Smooth muscle cell (in vitro differentiated cells): ENCODE data around the gene BAG5. TPM values are rescaled to one million over a fixed set of nuclear protein-coding genes. Genes with fewer than 3 reads are reported as not detected.
A peak's percentile ranks its signal among the peaks of the same experiment; 100 is the strongest.

Experiments
- DNase-seq: peaks from one replicate; lab custom pipeline; 2025; ENCODE audit not compliant: unreplicated experiment; lab: John Stamatoyannopoulos, UW
- H2AFZ ChIP-seq: fragments of 200-600 bp; sonication (generic); 2 replicates; pipeline ENCODE4 v1.6.0; 2016; ENCODE audit warnings: antibody characterized with exemption, low read depth, mild to moderate bottlenecking
- H3F3A ChIP-seq: fragments of 200-600 bp; sonication (generic); 2 replicates; pipeline ENCODE4 v1.6.0; 2017; ENCODE audit warnings: antibody characterized with exemption, low read depth
- H3K27ac ChIP-seq: fragments of 200-600 bp; sonication (generic); 2 replicates; pipeline ENCODE4 v1.5.1; 2016; ENCODE audit warnings: low read depth, mild to moderate bottlenecking
- H3K27me3 ChIP-seq: fragments of 200-600 bp; sonication (generic); 2 replicates; pipeline ENCODE4 v1.6.1; 2016; ENCODE audit warnings: low read depth, mild to moderate bottlenecking
- H3K36me3 ChIP-seq: fragments of 200-600 bp; sonication (generic); 2 replicates; pipeline ENCODE4 v1.5.1; 2016; ENCODE audit warnings: low read depth
- H3K4me1 ChIP-seq: fragments of 200-600 bp; sonication (generic); 2 replicates; pipeline ENCODE4 v1.5.1; 2016; ENCODE audit warnings: low read depth
- H3K4me2 ChIP-seq: fragments of 200-600 bp; sonication (generic); 2 replicates; pipeline ENCODE4 v1.6.0; 2016; ENCODE audit warnings: mild to moderate bottlenecking
- H3K4me3 ChIP-seq: fragments of 200-600 bp; sonication (generic); 2 replicates; pipeline ENCODE4 v1.5.1; 2016; ENCODE audit warnings: mild to moderate bottlenecking
- H3K79me2 ChIP-seq: fragments of 200-600 bp; sonication (generic); 2 replicates; pipeline ENCODE4 v1.6.0; 2016; ENCODE audit warnings: low read depth, mild to moderate bottlenecking
- H3K9ac ChIP-seq: fragments of 200-600 bp; sonication (generic); 2 replicates; pipeline ENCODE4 v1.6.0; 2016; ENCODE audit warnings: low read depth
- H3K9me3 ChIP-seq: fragments of 200-600 bp; sonication (generic); replicated peaks from 2 replicates; pipeline ENCODE4 v1.5.1; 2016; ENCODE audit warnings: low read depth
- H4K20me1 ChIP-seq: fragments of 200-600 bp; sonication (generic); 2 replicates; pipeline ENCODE4 v1.6.0; 2016; ENCODE audit warnings: low read depth
- WGBS: methylation state at CpG from one replicate; pipeline ENCODE4 v1.1.7; 2016; ENCODE audit warnings: low lambda C conversion rate; 5-methylcytosine and 5-hydroxymethylcytosine counted together
- polyA plus RNA-seq: library from polyadenylated mRNA; unstranded; fragments of >200 nt; fragmentation: Nextera tagmentation; extraction: Ambion mirVana; gene quantifications from 2 replicates; pipeline ENCODE4 v1.2.1, GENCODE V29; 2016
- total RNA-seq: library from RNA; depleted of rRNA; stranded (reverse); fragments of >200 nt; gene quantifications from 2 replicates; pipeline ENCODE4 v1.2.3, GENCODE V29; 2014
- TF ChIP-seq, protein P1 (sequence below): fragments of 200-600 bp; sonication (generic); IDR thresholded peaks from 2 replicates; pipeline ENCODE4 v1.5.1; 2017; ENCODE audit warnings: borderline replicate concordance, mild to moderate bottlenecking, antibody characterized with exemption; ENCODE audit not compliant: insufficient read depth, poor library complexity, severe bottlenecking

BAG5 gene
- total and polyA plus RNA-seq, 2 experiments from 2014 or later: 13.4 to 31.1 TPM

DNA sequence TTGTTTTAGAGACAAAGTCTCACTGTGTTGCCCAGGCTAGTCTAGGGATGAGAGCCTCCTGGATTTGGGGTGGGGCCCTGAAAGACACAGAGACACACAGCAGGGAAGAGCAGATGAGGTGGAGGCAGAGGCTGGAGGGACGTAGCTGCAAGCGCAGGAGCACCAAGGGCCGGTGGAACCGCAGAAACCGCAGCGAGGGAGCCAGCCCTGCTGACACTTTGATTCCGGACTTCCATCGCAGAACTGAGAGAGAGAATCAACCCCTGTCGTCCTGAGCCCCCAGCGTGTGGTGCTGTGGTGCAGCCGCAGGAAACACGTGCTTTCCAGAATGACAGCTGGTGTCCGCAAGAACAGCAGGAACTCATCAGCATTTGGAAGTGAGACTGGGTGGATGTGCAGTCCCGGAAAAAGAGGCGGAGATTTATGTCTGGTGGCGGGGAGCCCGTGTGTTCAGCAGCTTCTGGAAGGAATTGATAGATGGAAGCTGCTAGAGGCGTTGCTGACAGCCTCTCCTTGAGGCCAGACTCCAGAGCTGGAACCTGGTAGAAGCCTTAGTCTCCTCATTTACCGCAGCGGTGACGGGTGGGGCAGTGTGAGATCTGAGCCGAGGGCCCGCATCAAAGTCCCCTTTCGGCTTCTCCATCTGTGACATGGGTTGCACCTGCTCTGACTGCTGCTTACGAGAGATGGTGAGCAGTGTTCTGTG lies 44.7 kb upstream of the BAG5 start:
- no peaks in the 10 kb centered on the region for H3K36me3 ChIP-seq
- no peaks in the 10 kb centered on the region for H3F3A ChIP-seq
- H3K4me3 ChIP-seq: no peak overlapping the region
- no peaks in the 10 kb centered on the region for H3K79me2 ChIP-seq
- 37% methylated on average over 25 of the region's 25 CpGs for WGBS
- no peaks in the 10 kb centered on the region for H3K27me3 ChIP-seq
- H3K9ac ChIP-seq: no peak overlapping the region
- TF ChIP-seq, protein P1, sequence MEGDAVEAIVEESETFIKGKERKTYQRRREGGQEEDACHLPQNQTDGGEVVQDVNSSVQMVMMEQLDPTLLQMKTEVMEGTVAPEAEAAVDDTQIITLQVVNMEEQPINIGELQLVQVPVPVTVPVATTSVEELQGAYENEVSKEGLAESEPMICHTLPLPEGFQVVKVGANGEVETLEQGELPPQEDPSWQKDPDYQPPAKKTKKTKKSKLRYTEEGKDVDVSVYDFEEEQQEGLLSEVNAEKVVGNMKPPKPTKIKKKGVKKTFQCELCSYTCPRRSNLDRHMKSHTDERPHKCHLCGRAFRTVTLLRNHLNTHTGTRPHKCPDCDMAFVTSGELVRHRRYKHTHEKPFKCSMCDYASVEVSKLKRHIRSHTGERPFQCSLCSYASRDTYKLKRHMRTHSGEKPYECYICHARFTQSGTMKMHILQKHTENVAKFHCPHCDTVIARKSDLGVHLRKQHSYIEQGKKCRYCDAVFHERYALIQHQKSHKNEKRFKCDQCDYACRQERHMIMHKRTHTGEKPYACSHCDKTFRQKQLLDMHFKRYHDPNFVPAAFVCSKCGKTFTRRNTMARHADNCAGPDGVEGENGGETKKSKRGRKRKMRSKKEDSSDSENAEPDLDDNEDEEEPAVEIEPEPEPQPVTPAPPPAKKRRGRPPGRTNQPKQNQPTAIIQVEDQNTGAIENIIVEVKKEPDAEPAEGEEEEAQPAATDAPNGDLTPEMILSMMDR: no peak
- no peaks in the 10 kb centered on the region for H3K9me3 ChIP-seq
- no peaks in the 10 kb centered on the region for H3K4me1 ChIP-seq
- no peak overlapping the region for H3K27ac ChIP-seq
- no peak overlapping the region for H2AFZ ChIP-seq
- H3K4me2 ChIP-seq: peak overlapping the region; percentile 63
- no peak for DNase-seq
- no peaks in the 10 kb centered on the region for H4K20me1 ChIP-seq

- Histone ChIP-seq H3K27me3 (no peaks in the 10 kb centered on the region), H3K36me3 (no peaks in the 10 kb centered on the region), H3F3A (no peaks in the 10 kb centered on the region), H3K4me3 (no peak overlapping the region), H4K20me1 (no peaks in the 10 kb centered on the region), H3K9me3 (no peaks in the 10 kb centered on the region), H3K27ac (no peak overlapping the region), H3K4me2 (no peak overlapping the region), H3K9ac (no peak overlapping the region), H3K79me2 (no peaks in the 10 kb centered on the region), H2AFZ (no peak overlapping the region), H3K4me1 (no peaks in the 10 kb centered on the region)
- TF ChIP-seq, protein P1: no peak
- WGBS: 94% methylated on average over 5 of the region's 5 CpGs
- DNase-seq: no peak
Observed at GRCh38 chr14:103604620-103605019, 42.2 kb upstream of the BAG5 start.

DNA sequence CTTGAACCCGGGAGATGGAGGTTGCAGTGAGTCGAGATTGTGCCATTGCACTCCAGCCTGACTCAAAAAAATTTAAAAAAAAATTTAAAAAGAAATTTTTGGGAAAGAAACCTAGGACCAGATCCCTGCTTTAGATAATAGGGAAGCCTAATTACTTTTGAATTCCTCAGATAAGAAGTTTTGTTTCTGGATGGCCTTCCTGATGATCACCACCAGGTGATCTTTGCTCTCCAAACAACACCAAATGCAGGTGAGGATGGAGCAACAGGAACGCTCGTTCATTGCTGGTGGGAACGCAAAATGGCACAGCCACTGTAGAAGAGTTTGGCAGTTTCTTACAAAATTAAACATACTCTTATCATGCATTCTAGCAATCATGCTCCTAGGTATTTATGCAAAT lies 38.0 kb upstream of the BAG5 start:
- H2AFZ ChIP-seq: no peak overlapping the region
- no peak overlapping the region for H3K4me2 ChIP-seq
- H3K27me3 ChIP-seq: no peaks in the 10 kb centered on the region
- 97% methylated on average over 5 of the region's 5 CpGs for WGBS
- no peak overlapping the region for H3K4me3 ChIP-seq
- no peaks in the 10 kb centered on the region for H3F3A ChIP-seq
- TF ChIP-seq, protein P1: no peak
- H3K27ac ChIP-seq: no peak overlapping the region
- no peak overlapping the region for H3K9ac ChIP-seq
- peaks cover 6% of the 10 kb centered on the region for H4K20me1 ChIP-seq
- DNase-seq: no peak
- H3K9me3 ChIP-seq: no peaks in the 10 kb centered on the region
- H3K4me1 ChIP-seq: no peaks in the 10 kb centered on the region
- H3K79me2 ChIP-seq: no peaks in the 10 kb centered on the region
- H3K36me3 ChIP-seq: no peaks in the 10 kb centered on the region
